GM13977 (cell line): ENCODE results near the gene LIN9.
"Not testable (repeated sequence)": the region's sequence is repeated elsewhere in the genome, so short reads cannot be mapped to it uniquely, and the experiment has no call there.

Experiments
- DNase-seq: peaks from one replicate; pipeline ENCODE4 v3.0.0; 2012; ENCODE audit warnings: low spot score
- in situ Hi-C: fragments of 300-500 bp; cut with MboI; formaldehyde crosslinking; loops from one replicate; pipeline ENCODE4 v1.12.0; 2022; ENCODE audit warnings: low sequenced_read_pairs, low pct_unique_long_range_greater_than_20kb, mixed read lengths, inconsistent platforms; ENCODE audit not compliant: unreplicated experiment
- TF ChIP-seq, protein P1 (sequence below): IDR thresholded peaks from 2 replicates; pipeline ENCODE4 v1.5.1; 2012; ENCODE audit warnings: mild to moderate bottlenecking, control low read depth; ENCODE audit not compliant: insufficient read depth; ENCODE audit errors: extremely low read depth, missing control alignments

The LIN9 gene

DNA sequence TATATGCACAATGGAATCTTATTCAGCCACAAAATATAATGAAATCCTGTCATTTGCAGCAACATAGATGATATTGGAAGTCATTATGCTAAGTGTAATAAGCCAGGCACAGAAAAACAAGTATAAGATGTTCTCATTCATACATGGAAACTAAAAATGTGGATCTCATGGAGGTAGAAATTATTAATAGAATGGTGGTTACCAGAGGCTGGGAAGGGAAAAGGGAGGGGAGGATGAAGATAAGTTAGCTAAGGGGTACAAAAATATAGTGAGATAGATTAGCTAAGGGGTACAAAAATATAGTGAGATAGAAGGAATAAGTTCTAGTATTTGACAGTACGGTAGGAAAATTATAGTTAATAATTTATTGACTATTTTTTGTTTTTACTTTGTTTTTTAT is 27.9 kb downstream of the LIN9 start:
- no peak for DNase-seq
- TF ChIP-seq, protein P1, sequence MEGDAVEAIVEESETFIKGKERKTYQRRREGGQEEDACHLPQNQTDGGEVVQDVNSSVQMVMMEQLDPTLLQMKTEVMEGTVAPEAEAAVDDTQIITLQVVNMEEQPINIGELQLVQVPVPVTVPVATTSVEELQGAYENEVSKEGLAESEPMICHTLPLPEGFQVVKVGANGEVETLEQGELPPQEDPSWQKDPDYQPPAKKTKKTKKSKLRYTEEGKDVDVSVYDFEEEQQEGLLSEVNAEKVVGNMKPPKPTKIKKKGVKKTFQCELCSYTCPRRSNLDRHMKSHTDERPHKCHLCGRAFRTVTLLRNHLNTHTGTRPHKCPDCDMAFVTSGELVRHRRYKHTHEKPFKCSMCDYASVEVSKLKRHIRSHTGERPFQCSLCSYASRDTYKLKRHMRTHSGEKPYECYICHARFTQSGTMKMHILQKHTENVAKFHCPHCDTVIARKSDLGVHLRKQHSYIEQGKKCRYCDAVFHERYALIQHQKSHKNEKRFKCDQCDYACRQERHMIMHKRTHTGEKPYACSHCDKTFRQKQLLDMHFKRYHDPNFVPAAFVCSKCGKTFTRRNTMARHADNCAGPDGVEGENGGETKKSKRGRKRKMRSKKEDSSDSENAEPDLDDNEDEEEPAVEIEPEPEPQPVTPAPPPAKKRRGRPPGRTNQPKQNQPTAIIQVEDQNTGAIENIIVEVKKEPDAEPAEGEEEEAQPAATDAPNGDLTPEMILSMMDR = no peak
- in situ Hi-C loops = no loop called here

DNA sequence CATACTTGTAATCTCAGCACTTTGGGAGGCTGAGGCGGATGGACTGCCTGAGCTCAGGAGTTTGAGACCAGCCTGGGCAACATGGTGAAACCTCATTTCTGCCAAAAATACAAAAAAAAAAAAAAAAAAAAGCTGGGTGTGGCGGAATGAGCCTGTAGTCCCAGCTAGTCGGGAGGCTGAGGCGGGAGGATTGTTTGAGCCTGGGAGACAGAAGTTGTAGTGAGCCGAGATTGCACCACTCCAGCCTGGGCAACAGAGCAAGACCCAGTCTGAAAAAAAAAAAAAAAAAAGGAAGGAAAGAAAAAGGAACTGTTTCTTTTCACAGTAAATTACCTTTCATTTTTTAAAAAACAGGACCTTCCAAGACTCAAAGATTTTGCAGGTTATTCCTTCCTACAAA is 29.5 kb downstream of the LIN9 start:
- in situ Hi-C loops = no loop called here
- TF ChIP-seq, protein P1 = no peak
- DNase-seq = no peak

DNA sequence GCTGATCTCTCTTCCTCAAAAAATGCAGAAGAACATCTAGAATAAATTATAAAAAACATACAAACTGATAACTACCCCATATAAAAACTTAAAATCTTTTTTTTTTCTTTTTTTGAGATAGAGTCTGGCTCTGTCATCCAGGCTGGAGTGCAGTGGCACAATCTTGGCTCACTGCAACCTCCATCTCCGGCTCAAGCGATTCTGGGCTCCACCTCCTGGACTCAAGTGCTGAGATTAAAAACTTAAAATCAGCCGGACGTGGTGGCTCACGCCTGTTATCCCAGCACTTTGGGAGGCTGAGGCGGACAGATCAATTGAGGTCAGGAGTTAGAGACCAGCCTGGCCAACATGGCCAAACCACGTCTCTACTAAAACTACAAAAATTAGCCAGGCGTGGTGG is 31.1 kb downstream of the LIN9 start:
- TF ChIP-seq, protein P1 = no peak
- DNase-seq = no peak
- in situ Hi-C loops = no loop called here

DNA sequence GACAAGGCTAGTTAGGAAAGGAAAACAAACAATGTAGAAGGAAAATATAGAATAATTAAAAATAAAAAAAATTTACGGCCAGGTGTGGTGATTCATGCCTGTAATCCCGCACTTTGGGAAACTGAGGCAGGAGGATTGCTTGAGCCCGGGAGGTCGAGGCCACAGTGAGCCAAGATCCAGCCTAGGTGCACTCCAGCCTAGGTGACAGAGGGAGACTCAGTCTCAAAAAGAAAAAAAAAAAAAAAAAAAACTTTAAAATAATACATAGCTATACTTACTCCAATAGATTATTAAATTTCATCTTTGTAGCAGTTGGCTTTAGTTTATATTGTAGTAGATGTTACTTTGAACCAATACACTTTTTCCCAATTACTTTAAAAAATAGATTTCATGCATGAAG is 32.0 kb downstream of the LIN9 start:
- TF ChIP-seq, protein P1 = no peak
- no peak for DNase-seq
- in situ Hi-C loops = no loop called here

DNA sequence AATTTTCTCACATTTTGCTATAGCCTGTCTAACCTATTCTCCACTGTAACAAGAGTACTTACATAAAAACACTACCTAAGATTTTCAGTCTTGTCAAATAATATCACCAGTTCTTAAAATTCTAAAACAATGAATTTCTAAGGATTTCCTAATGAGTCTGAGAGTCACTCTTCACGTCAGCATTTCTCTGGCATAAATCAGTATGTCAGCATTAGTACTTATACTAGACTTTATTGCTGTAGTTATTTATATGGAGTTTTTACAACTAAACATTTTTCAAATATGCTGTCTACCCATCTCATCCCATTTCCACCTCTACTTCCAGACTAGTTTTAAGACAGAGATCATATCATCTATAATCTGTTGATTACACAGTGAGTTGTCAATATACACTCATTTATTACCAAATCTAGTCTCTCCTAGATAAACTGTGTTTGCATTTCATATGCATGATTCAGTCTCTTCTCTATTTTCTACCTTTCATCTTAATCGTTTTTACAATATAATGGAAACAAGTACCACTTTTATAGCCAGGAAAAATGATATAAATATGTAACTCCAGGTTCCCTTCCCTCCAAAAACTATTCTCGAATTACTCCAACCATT is 32.8 kb downstream of the LIN9 start:
- in situ Hi-C loops = no loop called here
- DNase-seq = no peak
- TF ChIP-seq, protein P1 = no peak

DNA sequence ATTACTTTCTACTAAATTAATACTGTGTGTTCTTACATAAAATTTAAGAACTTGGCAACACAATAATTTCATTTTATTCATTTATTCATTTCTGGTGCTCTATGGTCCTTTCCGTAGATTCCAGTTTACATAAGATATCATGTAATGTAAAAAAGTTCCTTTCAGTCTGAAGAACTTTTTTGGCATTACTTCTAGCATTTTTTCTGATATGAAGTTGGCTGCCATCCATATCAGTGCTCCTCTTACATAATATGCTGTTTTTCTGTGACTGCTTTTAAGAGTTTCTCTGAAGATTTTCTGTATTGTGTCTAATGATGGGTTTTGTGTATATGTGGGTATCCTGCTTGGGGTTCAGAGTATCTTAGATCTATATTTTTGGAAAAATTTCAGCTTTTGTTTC is 34.8 kb downstream of the LIN9 start:
- DNase-seq = no peak
- TF ChIP-seq, protein P1 = no peak
- in situ Hi-C loops = no loop called here

DNA sequence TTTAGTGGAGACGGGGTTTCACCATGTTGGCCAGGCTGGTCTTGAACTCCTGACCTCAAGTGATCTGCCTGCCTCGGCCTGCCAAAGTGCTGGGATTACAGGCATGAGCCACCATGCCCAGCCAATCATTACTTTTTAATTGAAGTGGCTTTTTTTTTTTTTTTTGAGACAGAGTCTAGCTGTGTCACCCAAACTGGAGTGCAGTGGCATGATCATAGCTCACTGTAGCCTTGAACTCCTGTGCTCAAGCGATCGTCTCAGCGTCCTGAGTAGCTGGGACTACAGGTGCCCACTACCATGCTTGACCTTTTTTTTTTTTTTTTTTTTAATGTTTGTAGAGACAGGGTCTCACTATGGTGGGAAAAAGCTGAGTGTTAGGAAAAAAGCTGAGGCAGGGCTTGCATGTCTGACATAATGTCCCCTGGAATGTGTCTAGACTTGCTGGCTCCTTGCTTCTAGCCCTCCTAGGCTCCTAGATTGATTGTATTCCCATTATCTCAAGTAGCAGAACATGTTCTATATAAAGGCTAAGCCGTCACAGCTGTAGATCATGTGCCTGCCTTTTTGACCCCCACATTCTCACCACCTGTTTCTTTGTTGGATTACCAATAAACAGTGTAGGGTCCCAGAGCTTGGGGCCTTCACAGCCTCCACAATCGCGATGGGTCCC is 36.6 kb downstream of the LIN9 start:
- DNase-seq, in situ Hi-C loops: not testable (repeated sequence)
